ENCODE results near the gene ICAM4. TPM values are rescaled to one million over a fixed set of nuclear protein-coding genes. Genes with fewer than 3 reads are reported as not detected.

The ICAM4 gene
- total RNA-seq, 6 experiments from 2014 or later = 0.19 to 1.0 (median 0.74) TPM

- H3K36me3 Mint-ChIP-seq (ENCODE audit: low read depth) = no peaks in the 10 kb centered on the region
- DNase-seq = no peak
- peaks cover 10% of the 10 kb centered on the region for H3K4me1 Mint-ChIP-seq (ENCODE audit: low read depth)
- H3K27ac Mint-ChIP-seq = 0 out of 2 replicates have a peak overlapping the region, but pooled peaks have one; percentile 5
- H3K27me3 Mint-ChIP-seq (ENCODE audit: insufficient read depth) = peaks cover 5% of the 10 kb centered on the region; the same call in 1 of the 2 replicates
- no peak for TF ChIP-seq CTCF (IDR thresholded peaks at IDR 0.05)
- H3K9me3 Mint-ChIP-seq = no peaks in the 10 kb centered on the region
- H3K4me3 Mint-ChIP-seq = peak overlapping the region; percentile 76
Observed at GRCh38 chr19:10270180-10270615, 16.6 kb upstream of the ICAM4 start.

- Mint-ChIP-seq H3K27me3 (ENCODE audit: insufficient read depth) (peaks cover 5% of the 10 kb centered on the region; the same call in 1 of the 2 replicates), H3K9me3 (no peaks in the 10 kb centered on the region), H3K27ac (0 out of 2 replicates have a peak within 1 kb of the TSS, but pooled peaks have one; percentile 5), H3K4me1 (ENCODE audit: low read depth) (peaks cover 10% of the 10 kb centered on the region), H3K36me3 (ENCODE audit: low read depth) (no peaks in the 10 kb centered on the region), H3K4me3 (peak within 1 kb of the TSS; percentile 76)
- no peak for DNase-seq
- TF ChIP-seq CTCF (IDR thresholded peaks at IDR 0.05) = peak; percentile 30; the same call in 1 of the 2 replicates
Observed at GRCh38 chr19:10270616-10271394, 15.9 kb upstream of the ICAM4 start, which contains the start of gene ICAM1. ICAM1 (plus strand) TSS chr19:10271120; CDS start chr19:10271160, 40 bp downstream.

GRCh38 chr19:10271543-10272086, 15.1 kb upstream of the ICAM4 start:
- no peak overlapping the region for H3K27ac Mint-ChIP-seq
- H3K9me3 Mint-ChIP-seq = no peaks in the 10 kb centered on the region
- peak overlapping the region; percentile 76 for H3K4me3 Mint-ChIP-seq
- DNase-seq = no peak
- no peak for TF ChIP-seq CTCF (IDR thresholded peaks at IDR 0.05)
- H3K4me1 Mint-ChIP-seq (ENCODE audit: low read depth) = peaks cover 10% of the 10 kb centered on the region
- H3K27me3 Mint-ChIP-seq (ENCODE audit: insufficient read depth) = peaks cover 5% of the 10 kb centered on the region; the same call in 1 of the 2 replicates
- no peaks in the 10 kb centered on the region for H3K36me3 Mint-ChIP-seq (ENCODE audit: low read depth)

- H3K4me1 Mint-ChIP-seq (ENCODE audit: low read depth) = peaks cover 21% of the 10 kb centered on the region
- H3K27ac Mint-ChIP-seq = no peak overlapping the region
- H3K9me3 Mint-ChIP-seq = no peaks in the 10 kb centered on the region
- H3K36me3 Mint-ChIP-seq (ENCODE audit: low read depth) = no peaks in the 10 kb centered on the region
- H3K4me3 Mint-ChIP-seq = no peak overlapping the region
- no peak for TF ChIP-seq CTCF (IDR thresholded peaks at IDR 0.05)
- peaks cover 3% of the 10 kb centered on the region; the same call in 1 of the 2 replicates for H3K27me3 Mint-ChIP-seq (ENCODE audit: insufficient read depth)
- DNase-seq = no peak
Observed at GRCh38 chr19:10274589-10274988, 12.2 kb upstream of the ICAM4 start.

- no peaks in the 10 kb centered on the region for H3K9me3 Mint-ChIP-seq
- H3K4me1 Mint-ChIP-seq (ENCODE audit: low read depth) = peaks cover 17% of the 10 kb centered on the region
- H3K36me3 Mint-ChIP-seq (ENCODE audit: low read depth) = no peaks in the 10 kb centered on the region
- H3K27me3 Mint-ChIP-seq (ENCODE audit: insufficient read depth) = peaks cover 3% of the 10 kb centered on the region; the same call in 1 of the 2 replicates
- H3K27ac Mint-ChIP-seq = no peak overlapping the region
- DNase-seq = no peak
- no peak overlapping the region for H3K4me3 Mint-ChIP-seq
- no peak for TF ChIP-seq CTCF (IDR thresholded peaks at IDR 0.05)
Observed at GRCh38 chr19:10277795-10278589, 8.8 kb upstream of the ICAM4 start.
